ENCODE data around the gene PAOX. TPM values are rescaled to one million over a fixed set of nuclear protein-coding genes. Genes with fewer than 3 reads are reported as not detected.
"Not testable (repeated sequence)": the region's sequence is repeated elsewhere in the genome, so short reads cannot be mapped to it uniquely, and the experiment has no call there.

PAOX gene
- total and polyA plus RNA-seq, 4 donors, result 6.4 to 13.4 (median 9.8) TPM

- Histone ChIP-seq H3K9me3 (ENCODE audit: control insufficient read depth, insufficient read depth, low read length) (no peaks in the 10 kb centered on the region), H3K4me3 (ENCODE audit: low read depth, low read length) (no peak overlapping the region), H3K4me1 (ENCODE audit: control insufficient read depth, insufficient read depth, low read length) (no peaks in the 10 kb centered on the region), H3K27me3 (ENCODE audit: control insufficient read depth, insufficient read depth, low read length) (no peaks in the 10 kb centered on the region), H3K27ac (ENCODE audit: low read depth, low read length) (no peak overlapping the region), H3K36me3 (ENCODE audit: control insufficient read depth, insufficient read depth, low read length) (peaks cover 61% of the 10 kb centered on the region)
- WGBS (ENCODE audit: insufficient coverage), result 96% methylated on average over 16 of the region's 21 CpGs
- DNase-seq (ENCODE audit: low read depth in 4 of 6, low spot score in 6 of 6), result no peak
Observed at GRCh38 chr10:133401981-133402725, 23.1 kb downstream of the PAOX start.

- Histone ChIP-seq H3K27ac (ENCODE audit: low read depth, low read length) (no peak overlapping the region), H3K36me3 (ENCODE audit: control insufficient read depth, insufficient read depth, low read length) (peaks cover 54% of the 10 kb centered on the region), H3K9me3 (ENCODE audit: control insufficient read depth, insufficient read depth, low read length) (peaks cover 2% of the 10 kb centered on the region), H3K4me1 (ENCODE audit: control insufficient read depth, insufficient read depth, low read length) (no peaks in the 10 kb centered on the region), H3K27me3 (ENCODE audit: control insufficient read depth, insufficient read depth, low read length) (no peaks in the 10 kb centered on the region), H3K4me3 (ENCODE audit: low read depth, low read length) (no peak overlapping the region)
- WGBS (ENCODE audit: insufficient coverage), result 100% methylated on average over 9 of the region's 16 CpGs
- no peak for DNase-seq (ENCODE audit: low read depth in 4 of 6, low spot score in 6 of 6)
Observed at GRCh38 chr10:133403359-133403758, 24.3 kb downstream of the PAOX start.

- Histone ChIP-seq H3K27ac (ENCODE audit: low read depth, low read length) (no peak overlapping the region), H3K4me3 (ENCODE audit: low read depth, low read length) (no peak overlapping the region), H3K4me1 (ENCODE audit: control insufficient read depth, insufficient read depth, low read length) (no peaks in the 10 kb centered on the region), H3K9me3 (ENCODE audit: control insufficient read depth, insufficient read depth, low read length) (peaks cover 5% of the 10 kb centered on the region), H3K27me3 (ENCODE audit: control insufficient read depth, insufficient read depth, low read length) (no peaks in the 10 kb centered on the region), H3K36me3 (ENCODE audit: control insufficient read depth, insufficient read depth, low read length) (peaks cover 50% of the 10 kb centered on the region)
- WGBS (ENCODE audit: insufficient coverage), result 92% methylated on average over 5 of the region's 5 CpGs
- no peak for DNase-seq (ENCODE audit: low read depth in 4 of 6, low spot score in 6 of 6)
Observed at GRCh38 chr10:133403784-133404183, 24.7 kb downstream of the PAOX start.

DNA sequence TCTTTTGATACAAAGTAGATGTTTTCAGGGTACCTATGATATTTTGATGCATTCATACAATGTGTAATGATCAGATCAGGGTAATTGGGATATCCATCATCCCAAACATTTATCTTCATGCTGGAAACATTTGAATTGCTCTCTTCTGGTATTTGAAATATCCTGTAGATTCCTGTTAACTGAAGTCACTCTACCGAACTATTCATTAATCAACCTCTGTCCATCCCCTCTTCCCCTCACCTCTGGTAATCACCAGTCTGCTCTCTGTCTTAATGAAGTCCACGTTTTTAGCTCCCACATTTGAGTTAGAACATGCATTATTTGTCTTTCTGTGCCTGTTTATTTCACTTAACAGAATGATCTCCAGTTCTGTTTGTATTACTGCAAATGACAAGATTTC lies 26.2 kb downstream of the PAOX start:
- Histone ChIP-seq H3K27ac (ENCODE audit: low read depth, low read length) (no peak overlapping the region), H3K4me3 (ENCODE audit: low read depth, low read length) (no peak overlapping the region), H3K9me3 (ENCODE audit: control insufficient read depth, insufficient read depth, low read length) (peaks cover 6% of the 10 kb centered on the region), H3K4me1 (ENCODE audit: control insufficient read depth, insufficient read depth, low read length) (no peaks in the 10 kb centered on the region), H3K36me3 (ENCODE audit: control insufficient read depth, insufficient read depth, low read length) (peaks cover 39% of the 10 kb centered on the region), H3K27me3 (ENCODE audit: control insufficient read depth, insufficient read depth, low read length) (no peaks in the 10 kb centered on the region)
- WGBS (ENCODE audit: insufficient coverage), result 71% methylated on average over 1 of the region's 2 CpGs
- DNase-seq (ENCODE audit: low read depth in 4 of 6, low spot score in 6 of 6), result no peak

DNA sequence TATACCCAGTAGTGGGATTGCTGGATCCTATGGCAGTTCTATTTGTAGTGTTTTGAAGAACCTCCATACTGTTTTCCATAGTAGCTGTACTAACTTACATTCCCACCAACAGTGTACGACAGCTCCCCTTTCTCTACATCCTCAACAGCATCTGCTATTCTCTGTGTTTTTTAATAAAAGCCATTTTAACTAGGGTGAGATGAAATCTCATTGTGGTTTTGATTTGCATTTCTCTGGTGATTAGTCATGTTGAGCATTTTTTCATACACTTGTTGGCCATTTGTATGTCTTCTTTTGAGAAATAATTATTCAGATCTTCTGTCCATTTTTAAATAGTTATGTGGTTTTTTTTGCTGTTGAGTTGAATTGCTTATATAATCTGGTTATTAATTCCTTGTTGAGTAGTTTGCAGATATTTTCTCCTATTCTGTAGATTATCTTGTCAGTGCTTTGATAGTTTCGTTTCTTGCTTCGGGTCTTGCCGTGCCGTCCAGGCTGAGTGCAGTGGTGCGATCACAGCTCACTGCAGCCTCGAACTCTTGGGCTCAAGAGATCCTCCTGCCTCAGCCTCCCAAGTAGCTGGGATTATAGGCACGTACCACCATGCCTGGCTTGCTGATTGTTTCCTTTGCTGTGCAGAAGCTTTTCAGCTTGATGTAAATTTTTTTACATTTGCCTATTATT lies 26.9 kb downstream of the PAOX start:
- DNase-seq (ENCODE audit: low read depth in 4 of 6, low spot score in 6 of 6), result no peak
- Histone ChIP-seq H3K4me3 (ENCODE audit: low read depth, low read length) (no peak overlapping the region), H3K36me3 (ENCODE audit: control insufficient read depth, insufficient read depth, low read length) (peaks cover 37% of the 10 kb centered on the region), H3K4me1 (ENCODE audit: control insufficient read depth, insufficient read depth, low read length) (no peaks in the 10 kb centered on the region), H3K27me3 (ENCODE audit: control insufficient read depth, insufficient read depth, low read length) (no peaks in the 10 kb centered on the region), H3K9me3 (ENCODE audit: control insufficient read depth, insufficient read depth, low read length) (peaks cover 8% of the 10 kb centered on the region), H3K27ac (ENCODE audit: low read depth, low read length) (no peak overlapping the region)
- 96% methylated on average over 6 of the region's 8 CpGs for WGBS (ENCODE audit: insufficient coverage)

DNA sequence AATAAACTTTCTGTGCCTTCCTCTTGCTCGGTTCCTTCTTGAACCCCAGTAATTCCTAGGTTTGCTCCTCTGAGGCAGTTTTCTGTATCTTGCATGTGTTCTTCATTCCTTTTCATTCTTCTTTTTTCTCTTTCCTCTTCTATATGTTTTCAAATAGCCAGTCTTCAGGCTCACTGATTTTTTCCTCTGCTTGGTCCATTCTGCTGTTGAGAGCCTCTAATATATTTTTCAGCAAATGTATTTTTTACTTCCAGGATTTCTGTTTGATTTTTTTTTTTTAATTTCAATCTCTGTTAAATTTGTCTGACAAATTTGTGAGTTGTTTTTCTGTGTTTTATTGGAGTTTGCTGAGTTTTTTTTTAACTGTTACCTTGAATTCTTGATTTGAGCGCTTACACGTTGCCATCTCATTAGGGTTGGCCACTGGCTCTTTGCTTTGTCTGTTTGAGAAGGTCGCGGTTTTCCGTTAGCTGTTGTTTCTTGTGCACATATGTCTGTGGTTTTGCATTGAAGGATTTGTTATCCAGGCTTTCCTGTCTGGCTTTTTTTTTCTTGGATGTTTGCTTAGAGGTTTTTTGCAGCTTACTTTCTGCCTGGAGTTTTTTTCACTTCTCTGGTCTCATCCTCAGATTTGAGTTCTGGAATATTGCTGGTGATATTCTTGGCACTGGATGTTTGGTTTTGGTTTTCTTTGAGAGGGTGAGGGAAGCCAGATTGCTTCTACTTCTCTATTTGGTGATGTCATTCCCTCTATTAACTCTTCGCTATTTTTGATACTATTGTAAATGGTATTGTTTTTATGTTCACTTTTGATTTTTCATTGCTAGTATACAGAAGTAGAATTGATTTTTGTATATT lies 32.7 kb downstream of the PAOX start:
- H3K9me3 ChIP-seq (ENCODE audit: control insufficient read depth, insufficient read depth, low read length), result peaks cover 17% of the 10 kb centered on the region
- H3K27me3 ChIP-seq (ENCODE audit: control insufficient read depth, insufficient read depth, low read length), result no peaks in the 10 kb centered on the region
- no peak overlapping the region for H3K4me3 ChIP-seq (ENCODE audit: low read depth, low read length)
- WGBS (ENCODE audit: insufficient coverage), result 100% methylated on average over 6 of the region's 7 CpGs
- no peak for DNase-seq (ENCODE audit: low read depth in 4 of 6, low spot score in 6 of 6)
- H3K4me1 ChIP-seq (ENCODE audit: control insufficient read depth, insufficient read depth, low read length), result no peaks in the 10 kb centered on the region
- H3K36me3 ChIP-seq (ENCODE audit: control insufficient read depth, insufficient read depth, low read length), result peaks cover 24% of the 10 kb centered on the region
- H3K27ac ChIP-seq (ENCODE audit: low read depth, low read length), result no peak overlapping the region

DNA sequence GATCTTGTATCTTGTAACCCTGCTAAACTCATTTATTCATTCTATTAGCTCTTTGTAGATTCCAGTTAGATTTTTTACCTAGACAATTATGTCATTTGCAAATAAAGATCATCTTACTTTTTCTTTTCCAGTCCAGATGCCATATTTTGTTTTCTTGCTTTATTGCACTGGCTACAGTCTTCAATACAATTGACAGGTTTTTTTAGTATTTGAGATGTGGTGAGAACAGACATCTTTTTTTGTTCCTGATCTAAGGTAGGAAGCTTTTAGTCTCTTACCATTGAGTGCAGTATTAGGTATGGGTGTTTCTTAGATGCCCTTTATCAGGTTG lies 33.3 kb downstream of the PAOX start:
- Histone ChIP-seq H3K36me3 (ENCODE audit: control insufficient read depth, insufficient read depth, low read length) (peaks cover 24% of the 10 kb centered on the region), H3K4me1 (ENCODE audit: control insufficient read depth, insufficient read depth, low read length) (no peaks in the 10 kb centered on the region), H3K4me3 (ENCODE audit: low read depth, low read length) (no peak overlapping the region), H3K9me3 (ENCODE audit: control insufficient read depth, insufficient read depth, low read length) (peaks cover 17% of the 10 kb centered on the region), H3K27me3 (ENCODE audit: control insufficient read depth, insufficient read depth, low read length) (no peaks in the 10 kb centered on the region), H3K27ac (ENCODE audit: low read depth, low read length) (no peak overlapping the region)
- no peak for DNase-seq (ENCODE audit: low read depth in 4 of 6, low spot score in 6 of 6)

DNA sequence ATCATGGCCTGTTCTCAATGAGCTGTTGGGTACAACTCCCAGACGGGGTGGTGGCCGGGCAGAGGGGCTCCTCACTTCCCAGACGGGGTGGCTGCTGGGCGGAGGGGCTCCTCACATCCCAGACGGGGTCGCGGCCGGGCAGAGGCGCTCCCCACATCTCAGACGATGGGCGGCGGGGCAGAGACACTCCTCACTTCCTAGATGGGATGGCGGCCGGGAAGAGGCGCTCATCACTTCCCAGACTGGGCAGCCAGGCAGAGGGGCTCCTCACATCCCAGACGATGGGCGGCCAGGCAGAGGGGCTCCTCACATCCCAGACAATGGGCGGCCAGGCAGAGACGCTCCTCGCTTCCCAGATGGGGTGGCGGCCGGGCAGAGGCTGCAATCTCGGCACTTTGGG lies 35.3 kb downstream of the PAOX start:
- not testable (repeated sequence) for H3K4me1 ChIP-seq (ENCODE audit: control insufficient read depth, insufficient read depth, low read length); DNase-seq (ENCODE audit: low read depth in 4 of 6, low spot score in 6 of 6); H3K4me3 ChIP-seq (ENCODE audit: low read depth, low read length); H3K27ac ChIP-seq (ENCODE audit: low read depth, low read length); H3K27me3 ChIP-seq (ENCODE audit: control insufficient read depth, insufficient read depth, low read length)
- peaks cover 10% of the 10 kb centered on the region for H3K9me3 ChIP-seq (ENCODE audit: control insufficient read depth, insufficient read depth, low read length)
- WGBS (ENCODE audit: insufficient coverage), result 95% methylated on average over 3 of the region's 23 CpGs
- peaks cover 40% of the 10 kb centered on the region for H3K36me3 ChIP-seq (ENCODE audit: control insufficient read depth, insufficient read depth, low read length)

- H3K27me3 ChIP-seq (ENCODE audit: control insufficient read depth, insufficient read depth, low read length), result no peaks in the 10 kb centered on the region
- H3K9me3 ChIP-seq (ENCODE audit: control insufficient read depth, insufficient read depth, low read length), result peaks cover 10% of the 10 kb centered on the region
- DNase-seq (ENCODE audit: low read depth in 4 of 6, low spot score in 6 of 6), result no peak
- no peaks in the 10 kb centered on the region for H3K4me1 ChIP-seq (ENCODE audit: control insufficient read depth, insufficient read depth, low read length)
- H3K27ac ChIP-seq (ENCODE audit: low read depth, low read length), result no peak overlapping the region
- no peak overlapping the region for H3K4me3 ChIP-seq (ENCODE audit: low read depth, low read length)
- 97% methylated on average over 17 of the region's 25 CpGs for WGBS (ENCODE audit: insufficient coverage)
- H3K36me3 ChIP-seq (ENCODE audit: control insufficient read depth, insufficient read depth, low read length), result peaks cover 46% of the 10 kb centered on the region
Observed at GRCh38 chr10:133415752-133416151, 36.7 kb downstream of the PAOX start.

All from spinal cord (tissue), 10 donors.